Measurements from ENCODE around the gene ABLIM3.

DNA sequence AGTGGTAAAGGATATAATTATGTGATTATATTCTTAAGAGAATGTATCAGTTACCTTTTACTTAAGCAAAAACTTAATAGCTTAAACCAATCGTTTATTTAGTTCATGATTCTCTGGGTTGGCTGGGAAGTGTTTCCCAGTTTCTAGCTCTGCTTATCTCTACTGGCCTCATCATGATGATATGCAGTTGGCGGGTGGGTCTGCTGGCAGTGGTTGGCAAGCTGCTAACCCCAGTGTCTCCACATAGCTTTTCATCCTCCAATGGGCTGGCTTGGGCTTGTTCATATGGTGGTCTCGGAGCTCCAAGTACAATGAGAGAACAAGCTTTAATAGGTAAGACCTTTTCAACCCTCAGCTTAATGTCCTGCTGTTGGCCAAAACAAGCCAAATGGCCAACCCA, 43.8 kb downstream of the ABLIM3 start:
- TF ChIP-seq CTCF (IDR thresholded peaks at IDR 0.05; ENCODE audit: insufficient read depth, low read depth, low read length) (no peak), EZH2 (IDR thresholded peaks at IDR 0.05; ENCODE audit: insufficient read depth, low read length) (no peak)
